Transverse colon (tissue), 4 donors: Measurements from ENCODE around the gene ZBTB39. TPM values are rescaled to one million over a fixed set of nuclear protein-coding genes. Genes with fewer than 3 reads are reported as not detected.

Experiments
- DNase-seq: peaks from one replicate; pipeline ENCODE4 v3.0.0-alpha.2; 2019
- H3K27ac ChIP-seq, 4 donors: fragments of 200-600 bp; sonication (generic); 2 replicates each; pipeline ENCODE4 v1.5.1; 2016 to 2018; ENCODE audit warnings: inconsistent platforms in 4 of 4
- H3K27me3 ChIP-seq: fragments of 200-600 bp; sonication (generic); 2 replicates; pipeline ENCODE4 v1.5.1; 2017; ENCODE audit warnings: inconsistent platforms
- H3K36me3 ChIP-seq, 4 donors: fragments of 200-600 bp; sonication (generic); 2 replicates each; pipeline ENCODE4 v1.5.1; 2017 to 2019; ENCODE audit warnings: inconsistent platforms in 4 of 4
- H3K4me1 ChIP-seq, 4 donors: fragments of 200-600 bp; sonication (generic); 2 replicates each; pipeline ENCODE4 v1.5.1; 2017 to 2020; ENCODE audit warnings: inconsistent platforms in 4 of 4
- H3K4me3 ChIP-seq, 4 donors: fragments of 200-600 bp; sonication (generic); 1 replicate in 1 of 4; 2 replicates in 3 of 4; pipeline versions ENCODE4 v1.5.1 to v1.6.1; 2017 to 2019; ENCODE audit warnings: inconsistent platforms in 4 of 4
- H3K9me3 ChIP-seq, 2 donors: fragments of 200-600 bp; sonication (generic); 2 replicates each; pipeline ENCODE4 v1.5.1; 2017 to 2019; ENCODE audit warnings: inconsistent platforms in 2 of 2
- EP300 ChIP-seq: sonication (generic); formaldehyde crosslinking; IDR thresholded peaks from one replicate; pipeline ENCODE4 v1.6.1; 2017; ENCODE audit warnings: antibody characterized with exemption, low read depth
- POLR2A ChIP-seq: fragments of 450-650 bp; IDR thresholded peaks from one replicate; pipeline ENCODE4 v1.6.1; 2016; ENCODE audit warnings: antibody characterized with exemption, mild to moderate bottlenecking, moderate library complexity
- POLR2AphosphoS5 ChIP-seq, 3 donors: sonication (generic); formaldehyde crosslinking; IDR thresholded peaks; one replicate each; pipeline ENCODE4 v1.6.1; 2016; ENCODE audit warnings: antibody characterized with exemption in 3 of 3
- whole genome bisulfite sequencing, 2 donors: methylation state at CpG; one replicate each; pipeline ENCODE4 v1.1.5; 2018; ENCODE audit warnings: low coverage in 1 of 2; 5-methylcytosine and 5-hydroxymethylcytosine counted together
- in situ Hi-C, 4 donors: fragments of 200-750 bp; cut with MboI; loops; one replicate each; pipeline versions ENCODE4 v1.15.0 to v1.15.1; 2017; ENCODE audit warnings: low sequenced_read_pairs in 3 of 4, low pct_ligation_motif_present in 1 of 4, low pct_unique_long_range_greater_than_20kb in 1 of 4
- intact Hi-C: fragments of 100-400 bp; cut with DNase I; formaldehyde crosslinking; loops from one replicate; pipeline ENCODE4 v1.15.1; 2023; ENCODE audit warnings: low total_unique reads
- total RNA-seq, 4 donors: library from RNA; depleted of rRNA; stranded (reverse); fragments of >200 nt; gene quantifications; one replicate each; pipeline ENCODE4 v1.1.0, GENCODE V29; 2016
- TF ChIP-seq, protein P1 (sequence below), 5 experiments: fragments of 200-600 bp in 3 of 5; fragments of 450-650 bp in 2 of 5; sonication (generic) in 3 of 5; IDR thresholded peaks; 1 replicate in 2 of 5; 2 replicates in 3 of 5; pipeline ENCODE4 v1.5.1; 2016 to 2017; ENCODE audit warnings: antibody characterized with exemption in 5 of 5, inconsistent platforms in 3 of 5, mild to moderate bottlenecking in 2 of 5, moderate library complexity in 1 of 5

Gene ZBTB39
- total RNA-seq, 4 donors from 2014 or later = 3.4 to 8.0 (median 4.8) TPM

DNA sequence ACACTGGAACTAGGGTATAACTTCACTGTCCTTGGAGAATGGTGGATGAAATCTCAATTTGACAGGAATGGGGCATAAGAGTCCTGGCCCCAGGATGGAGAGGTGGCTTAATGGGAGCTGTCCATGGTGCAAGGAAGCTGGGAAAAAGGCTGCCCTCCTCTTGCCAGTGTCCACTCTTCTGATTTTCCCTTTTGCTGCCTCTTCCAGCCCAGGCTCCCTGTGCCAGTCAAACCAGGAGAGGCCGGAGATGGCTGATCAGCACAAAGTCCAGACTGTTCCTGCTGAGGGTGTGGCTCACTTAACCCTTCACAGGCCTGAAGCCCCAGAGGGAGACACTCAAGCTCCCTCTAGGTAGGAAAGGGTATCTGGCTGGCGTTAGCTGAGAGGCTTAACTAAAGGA lies 43.5 kb upstream of the ZBTB39 start, which contains the start of gene MYO1A:
MYO1A (minus strand) TSS at position 240 of the 400 bp plus-strand sequence. CDS start 1,806 bp downstream, outside the sequence.
- no peaks in the 10 kb centered on the region for H3K9me3 ChIP-seq
- H3K4me3 ChIP-seq = peak within 1 kb of the TSS in 3 of 4 donors; percentile 33 to 57 (median 40)
- intact Hi-C loops = no loop called here
- TF ChIP-seq EP300 = no peak
- TF ChIP-seq, protein P1, sequence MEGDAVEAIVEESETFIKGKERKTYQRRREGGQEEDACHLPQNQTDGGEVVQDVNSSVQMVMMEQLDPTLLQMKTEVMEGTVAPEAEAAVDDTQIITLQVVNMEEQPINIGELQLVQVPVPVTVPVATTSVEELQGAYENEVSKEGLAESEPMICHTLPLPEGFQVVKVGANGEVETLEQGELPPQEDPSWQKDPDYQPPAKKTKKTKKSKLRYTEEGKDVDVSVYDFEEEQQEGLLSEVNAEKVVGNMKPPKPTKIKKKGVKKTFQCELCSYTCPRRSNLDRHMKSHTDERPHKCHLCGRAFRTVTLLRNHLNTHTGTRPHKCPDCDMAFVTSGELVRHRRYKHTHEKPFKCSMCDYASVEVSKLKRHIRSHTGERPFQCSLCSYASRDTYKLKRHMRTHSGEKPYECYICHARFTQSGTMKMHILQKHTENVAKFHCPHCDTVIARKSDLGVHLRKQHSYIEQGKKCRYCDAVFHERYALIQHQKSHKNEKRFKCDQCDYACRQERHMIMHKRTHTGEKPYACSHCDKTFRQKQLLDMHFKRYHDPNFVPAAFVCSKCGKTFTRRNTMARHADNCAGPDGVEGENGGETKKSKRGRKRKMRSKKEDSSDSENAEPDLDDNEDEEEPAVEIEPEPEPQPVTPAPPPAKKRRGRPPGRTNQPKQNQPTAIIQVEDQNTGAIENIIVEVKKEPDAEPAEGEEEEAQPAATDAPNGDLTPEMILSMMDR (IDR thresholded peaks at IDR 0.05) = no peak
- peak; percentile 62 for TF ChIP-seq POLR2A
- peak in 2 of 3 donors; percentile 41 to 66 for TF ChIP-seq POLR2AphosphoS5 (IDR thresholded peaks at IDR 0.05)
- H3K27ac ChIP-seq = peak within 1 kb of the TSS; percentile 70 to 80 (median 77)
- in situ Hi-C loops = loop anchor here in 1 of 4 donors (10.0 kb wide), 1 partner anchor 45 kb away; the partner anchor contains the start of gene ZBTB39
- peak; percentile 76 for DNase-seq
- no peaks in the 10 kb centered on the region for H3K36me3 ChIP-seq
- H3K27me3 ChIP-seq = no peaks in the 10 kb centered on the region
- 34% methylated on average over 2 of the region's 2 CpGs; no CpG with 5 or more reads in 1 of the 2 donors for WGBS, 2 donors
- H3K4me1 ChIP-seq = peaks cover 7 to 30% (median 26%) of the 10 kb centered on the region in 4 donors

DNA sequence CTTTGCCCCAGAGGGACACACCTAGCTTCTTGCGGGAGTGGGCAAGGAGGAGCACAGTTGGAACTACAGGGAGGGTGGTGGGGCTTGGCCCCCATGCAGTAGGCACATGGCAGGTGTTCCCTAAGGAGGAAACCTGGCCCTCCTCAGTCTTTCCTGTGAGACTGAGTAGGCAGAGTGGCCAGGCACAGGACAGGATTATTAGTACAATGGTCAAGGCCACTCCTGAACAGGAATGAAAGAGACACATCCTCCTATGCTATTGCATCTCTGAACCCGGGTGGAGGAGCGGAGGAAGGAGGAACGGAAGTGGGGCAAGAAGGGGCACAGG lies 42.7 kb upstream of the ZBTB39 start:
- H3K27ac ChIP-seq = peak overlapping the region; percentile 70 to 80 (median 77)
- in situ Hi-C loops = no loop called here

DNA sequence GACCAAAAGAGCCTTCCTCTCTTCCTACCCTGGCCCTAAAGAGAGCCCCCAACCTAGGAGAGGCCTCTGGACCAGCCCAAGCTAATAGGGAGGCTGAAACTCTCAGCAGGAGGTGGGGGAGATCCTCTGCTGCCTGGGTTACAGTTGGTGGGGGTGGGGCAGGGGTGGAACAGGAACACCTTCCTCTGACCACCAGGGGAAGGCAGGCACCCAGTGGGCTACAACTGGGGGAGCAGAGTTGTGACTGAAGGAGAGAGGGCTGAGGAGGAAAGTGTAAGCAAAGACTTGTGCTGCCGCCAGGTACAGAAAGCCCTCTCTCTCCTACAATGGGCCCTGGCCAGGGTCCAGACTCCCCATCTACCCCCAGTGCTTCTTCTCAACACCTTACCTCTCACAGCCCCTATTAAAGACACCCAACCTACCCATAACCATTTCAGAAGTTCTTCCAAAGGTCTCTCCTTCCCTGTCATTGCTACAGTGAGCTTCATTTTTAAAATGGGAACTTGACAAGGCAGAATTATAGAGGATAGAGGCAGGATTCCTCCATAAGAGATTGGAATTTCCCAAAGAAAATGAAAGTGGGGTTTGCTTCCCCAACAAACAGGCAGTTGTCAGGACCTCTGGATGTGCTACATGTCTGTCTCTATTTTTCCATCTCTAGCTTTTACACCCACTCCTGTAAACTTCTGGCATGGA lies 42.2 kb upstream of the ZBTB39 start:
- peak overlapping the region; percentile 70 to 80 (median 77) for H3K27ac ChIP-seq
- H3K36me3 ChIP-seq = no peaks in the 10 kb centered on the region
- 74% methylated on average over 1 of the region's 1 CpG; no CpG with 5 or more reads in 1 of the 2 donors for WGBS, 2 donors
- no peaks in the 10 kb centered on the region for H3K27me3 ChIP-seq
- H3K4me3 ChIP-seq = peak overlapping the region in 3 of 4 donors; percentile 33 to 57 (median 40)
- in situ Hi-C loops = no loop called here
- TF ChIP-seq EP300 = no peak
- TF ChIP-seq, protein P1 (IDR thresholded peaks at IDR 0.05) = no peak
- intact Hi-C loops = no loop called here
- peaks cover 7 to 30% (median 26%) of the 10 kb centered on the region in 4 donors for H3K4me1 ChIP-seq
- no peaks in the 10 kb centered on the region for H3K9me3 ChIP-seq
- DNase-seq = no peak

More for the DNA sequence above, 42.7 kb upstream of the ZBTB39 start:
- Histone ChIP-seq H3K4me1 (peaks cover 7 to 30% (median 26%) of the 10 kb centered on the region in 4 donors), H3K27me3 (no peaks in the 10 kb centered on the region), H3K4me3 (peak overlapping the region in 3 of 4 donors; percentile 33 to 57 (median 40)), H3K9me3 (no peaks in the 10 kb centered on the region), H3K36me3 (no peaks in the 10 kb centered on the region)
- 61% methylated on average over 4 of the region's 4 CpGs; no CpG with 5 or more reads in 1 of the 2 donors for WGBS, 2 donors
- peak; percentile 76 for DNase-seq
- intact Hi-C loops = no loop called here
- TF ChIP-seq EP300 (no peak), POLR2A (peak; percentile 36), POLR2AphosphoS5 (IDR thresholded peaks at IDR 0.05) (peak in 2 of 3 donors; percentile 52 to 67)
- TF ChIP-seq, protein P1 (IDR thresholded peaks at IDR 0.05) = no peak

DNA sequence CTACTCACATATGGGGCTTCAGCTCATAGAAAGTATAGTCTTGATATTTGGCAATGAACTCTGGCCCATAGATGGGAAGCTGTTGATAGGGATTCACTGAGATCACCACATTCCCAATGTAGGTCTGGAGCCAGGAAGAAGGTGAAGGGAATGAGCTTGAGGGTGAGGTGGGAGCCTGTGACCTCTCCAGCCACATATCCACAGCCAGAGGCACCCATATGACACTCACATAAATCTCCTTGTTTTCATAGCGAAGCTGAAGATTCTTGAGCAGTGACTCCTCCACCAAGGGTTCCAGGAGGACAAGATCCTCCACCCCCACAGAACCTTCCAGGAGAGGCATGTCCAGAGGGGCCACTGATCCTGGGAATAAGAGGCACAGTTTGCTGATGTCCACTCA lies 41.6 kb upstream of the ZBTB39 start:
- DNase-seq = no peak
- peaks cover 7 to 30% (median 26%) of the 10 kb centered on the region in 4 donors for H3K4me1 ChIP-seq
- 75% methylated on average over 1 of the region's 1 CpG; no CpG with 5 or more reads in 1 of the 2 donors for WGBS, 2 donors
- peak overlapping the region in 3 of 4 donors; percentile 33 to 57 (median 40) for H3K4me3 ChIP-seq
- in situ Hi-C loops = no loop called here
- intact Hi-C loops = no loop called here
- H3K27ac ChIP-seq = peak overlapping the region; percentile 70 to 80 (median 77)
- H3K27me3 ChIP-seq = no peaks in the 10 kb centered on the region
- no peaks in the 10 kb centered on the region for H3K36me3 ChIP-seq
- TF ChIP-seq POLR2A (no peak), POLR2AphosphoS5 (IDR thresholded peaks at IDR 0.05) (no peak), EP300 (no peak)
- TF ChIP-seq, protein P1 (IDR thresholded peaks at IDR 0.05) = no peak
- H3K9me3 ChIP-seq = no peaks in the 10 kb centered on the region
